AG08396 (cell line): ENCODE measurements around the gene SRGAP1.
A peak's percentile ranks its signal among the peaks of the same experiment; 100 is the strongest.
"Not testable (repeated sequence)": the region's sequence is repeated elsewhere in the genome, so short reads cannot be mapped to it uniquely, and the experiment has no call there.

Source experiments
- DNase-seq: peaks from one replicate; pipeline ENCODE4 v3.0.0; 2012; ENCODE audit warnings: low spot score, mixed read lengths

SRGAP1 gene

DNA sequence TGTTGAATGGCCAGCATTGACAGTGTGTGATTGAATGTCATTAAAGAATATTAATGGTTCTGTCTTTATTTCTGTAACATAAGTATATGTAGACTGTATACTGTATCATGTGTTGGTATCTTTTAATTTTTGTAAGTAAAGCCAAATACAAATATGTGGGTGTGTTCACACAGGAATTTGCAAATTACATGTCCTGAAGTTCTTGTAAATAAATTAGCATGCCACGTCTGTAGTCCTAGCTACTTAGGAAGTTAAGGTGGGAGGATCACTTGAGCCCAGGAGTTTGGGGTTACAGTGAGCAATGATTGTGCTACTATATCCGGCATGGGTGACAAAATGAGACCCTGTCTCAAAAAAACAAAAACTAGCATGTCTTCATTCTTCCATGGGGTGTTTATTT, 278.5 kb downstream of the SRGAP1 start:
- DNase-seq, result no peak

DNA sequence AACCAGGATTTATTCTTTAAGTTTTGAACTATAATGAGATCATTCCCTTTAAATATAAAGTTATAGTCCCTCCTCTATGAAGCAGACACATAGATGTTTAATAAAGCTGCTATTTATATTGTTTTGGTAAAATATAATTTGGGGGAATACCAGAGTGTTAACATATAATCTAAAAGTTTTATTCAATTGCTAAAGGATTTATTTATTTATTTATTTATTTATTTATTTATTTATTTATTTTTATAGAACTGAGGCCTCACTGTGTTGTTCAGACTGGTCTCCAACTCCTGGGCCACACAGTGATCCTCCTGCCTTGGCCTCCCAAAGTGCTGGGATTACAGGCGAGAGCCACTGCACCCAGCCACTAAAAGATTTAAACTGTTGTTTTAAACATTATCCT, 278.9 kb downstream of the SRGAP1 start:
- no peak for DNase-seq

DNA sequence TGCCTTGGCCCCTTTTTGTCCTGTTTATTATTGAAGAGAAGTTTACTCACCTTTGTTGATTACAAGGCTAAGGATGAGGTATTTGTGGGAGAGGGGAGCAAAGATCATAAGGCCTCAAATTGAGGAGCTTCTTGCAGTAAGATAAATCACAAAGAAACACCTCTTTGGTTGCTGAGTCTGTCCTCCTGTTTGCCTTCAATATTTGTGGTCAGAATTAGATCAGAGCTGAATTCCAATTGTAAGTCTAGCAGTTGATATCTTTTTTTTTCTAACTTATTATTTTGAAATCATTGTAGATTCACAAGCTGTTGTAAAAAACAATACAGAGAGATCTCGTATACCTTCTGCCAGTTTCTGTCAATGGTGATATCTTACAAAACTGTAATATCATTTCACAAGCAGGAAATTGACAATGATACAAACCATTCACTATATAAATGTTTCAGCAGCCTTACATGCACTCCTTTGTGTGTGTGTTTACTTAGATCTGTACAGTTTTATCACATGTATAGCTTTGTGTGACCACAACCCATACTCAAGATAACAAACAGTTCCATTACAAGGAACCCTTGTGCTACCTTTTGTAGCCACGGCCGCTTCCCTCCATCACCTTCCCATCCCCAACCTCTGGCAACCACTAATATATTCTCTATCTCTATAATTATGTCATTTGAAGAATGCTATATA, 280.2 kb downstream of the SRGAP1 start:
- no peak for DNase-seq

- DNase-seq, result no peak
Measured at GRCh38 chr12:64125913-64126312, 281.4 kb downstream of the SRGAP1 start.

- DNase-seq, result no peak
Measured at GRCh38 chr12:64127811-64128210, 283.3 kb downstream of the SRGAP1 start.

GRCh38 chr12:64128366-64128765, 283.9 kb downstream of the SRGAP1 start:
- no peak for DNase-seq

DNA sequence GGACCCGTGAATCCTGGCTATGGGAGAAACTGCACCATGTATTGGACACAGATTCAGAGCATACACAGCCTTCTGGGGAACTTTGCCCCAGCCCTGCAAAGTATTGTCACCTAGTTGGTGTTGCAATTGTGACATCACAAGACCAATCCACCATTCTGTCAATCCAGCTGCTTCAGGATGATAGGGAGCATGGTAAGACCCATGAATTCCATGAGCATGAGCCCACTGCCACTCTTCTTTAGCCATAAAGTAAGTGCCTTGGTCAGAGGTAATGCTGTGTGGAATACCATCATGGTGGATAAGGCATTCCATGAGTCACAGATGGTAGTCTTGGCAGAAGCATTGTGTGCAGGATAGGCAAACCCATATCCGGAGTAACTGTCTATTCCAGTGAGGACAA, 286.0 kb downstream of the SRGAP1 start:
- not testable (repeated sequence) for DNase-seq

GRCh38 chr12:64131456-64131855, 287.0 kb downstream of the SRGAP1 start:
- DNase-seq, result not testable (repeated sequence)

- DNase-seq, result not testable (repeated sequence)
Measured at GRCh38 chr12:64132672-64133071, 288.2 kb downstream of the SRGAP1 start.

GRCh38 chr12:64137117-64137516, 292.6 kb downstream of the SRGAP1 start:
- DNase-seq, result no peak

DNA sequence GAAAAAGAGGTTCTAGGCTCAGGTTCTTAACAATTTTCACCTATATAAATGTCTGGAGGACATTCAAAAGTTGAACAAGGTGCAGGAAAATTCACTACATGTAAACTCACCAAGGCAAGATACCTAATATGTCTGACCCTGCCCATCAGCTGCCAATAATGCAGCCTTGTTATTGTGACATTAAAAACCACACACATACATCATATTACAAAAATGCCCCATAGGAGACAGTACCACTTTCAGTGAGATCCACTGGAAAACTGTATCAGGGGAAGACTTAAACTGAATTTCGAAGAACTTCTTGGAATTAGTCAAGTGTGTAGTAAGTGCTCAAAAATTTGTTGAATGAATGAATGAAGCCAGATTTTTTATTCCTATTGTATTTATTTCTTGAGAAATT, 294.5 kb downstream of the SRGAP1 start:
- no peak for DNase-seq

DNA sequence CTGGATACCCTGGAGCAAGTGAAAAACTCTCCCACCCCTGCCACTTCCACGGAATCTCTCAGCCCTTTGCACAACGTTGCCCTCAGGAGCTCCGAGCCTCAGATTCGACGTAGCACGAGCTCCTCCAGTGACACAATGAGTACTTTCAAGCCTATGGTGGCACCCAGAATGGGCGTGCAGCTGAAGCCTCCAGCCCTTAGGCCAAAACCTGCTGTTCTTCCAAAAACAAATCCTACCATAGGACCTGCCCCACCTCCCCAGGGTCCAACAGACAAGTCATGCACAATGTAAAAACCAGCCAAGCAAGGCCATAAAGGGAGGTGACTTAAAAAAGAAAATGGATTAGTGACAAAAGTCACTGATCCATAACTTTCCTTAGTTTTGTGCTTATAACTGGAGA, 297.9 kb downstream of the SRGAP1 start:
- no peak for DNase-seq

DNA sequence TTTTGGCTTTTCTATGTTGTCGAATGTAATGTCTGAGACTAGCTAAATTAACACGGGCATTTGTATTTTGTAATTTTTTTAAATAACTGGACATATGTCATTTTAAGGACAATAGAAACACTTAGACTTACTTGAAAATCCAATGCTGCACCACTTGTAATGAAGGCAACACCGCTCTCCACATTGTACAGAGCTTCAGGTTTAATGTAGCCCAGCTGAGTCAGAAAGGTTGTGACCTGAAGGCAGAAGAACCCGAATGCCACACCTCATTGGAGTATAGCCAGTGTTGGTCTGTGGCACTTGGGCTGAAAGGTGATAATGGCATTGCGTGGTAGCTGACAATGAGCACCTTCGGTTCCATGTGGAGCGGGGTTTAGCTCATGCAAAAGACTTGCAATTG, 298.3 kb downstream of the SRGAP1 start:
- no peak for DNase-seq

GRCh38 chr12:64145226-64145625, 300.7 kb downstream of the SRGAP1 start:
- DNase-seq, result no peak

- no peak for DNase-seq
Measured at GRCh38 chr12:64147011-64147631, 302.6 kb downstream of the SRGAP1 start.

- no peak for DNase-seq
Measured at GRCh38 chr12:64147875-64148274, 303.4 kb downstream of the SRGAP1 start.

DNA sequence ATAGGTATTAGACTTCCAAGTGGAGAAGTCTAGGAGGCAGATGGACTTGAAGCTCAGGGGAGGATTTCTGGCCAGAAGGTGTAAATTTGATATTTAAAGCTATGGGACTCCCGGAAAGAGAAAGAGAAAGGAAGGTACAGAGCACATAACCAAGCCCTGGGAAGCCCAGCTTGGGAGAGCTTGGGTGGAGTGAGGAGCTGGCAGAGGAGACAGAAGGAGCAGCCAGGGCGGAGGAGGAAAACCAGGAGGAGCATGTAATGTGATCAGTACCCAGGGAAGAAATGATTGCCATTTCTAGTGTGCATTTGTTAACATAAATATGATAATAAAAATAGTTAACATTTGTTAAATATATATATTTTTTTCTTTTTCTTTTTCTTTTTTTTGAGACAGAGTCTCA, 310.2 kb downstream of the SRGAP1 start:
- DNase-seq, result no peak

- no peak for DNase-seq
Measured at GRCh38 chr12:64157110-64157509, 312.6 kb downstream of the SRGAP1 start.

GRCh38 chr12:64160021-64160710, 315.7 kb downstream of the SRGAP1 start:
- DNase-seq, result no peak

DNA sequence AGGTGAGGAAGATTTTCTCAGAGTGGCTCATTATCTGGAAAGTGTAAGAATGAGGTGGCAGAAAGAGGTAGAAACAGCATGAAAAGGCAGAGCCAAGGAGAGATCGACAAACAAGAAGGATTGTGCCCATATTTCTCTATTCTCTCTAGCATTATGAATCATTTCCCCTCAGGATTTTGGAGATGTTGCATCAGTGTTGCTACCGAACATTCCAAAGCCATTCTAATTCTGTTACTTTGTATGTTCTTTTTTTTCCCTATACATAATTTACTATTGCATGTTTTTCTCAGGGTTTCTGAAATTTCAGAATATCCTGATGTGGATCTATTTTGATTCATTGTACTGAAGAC, 316.2 kb downstream of the SRGAP1 start:
- DNase-seq, result peak; percentile 36

GRCh38 chr12:64166606-64167005, 322.1 kb downstream of the SRGAP1 start:
- not testable (repeated sequence) for DNase-seq

DNA sequence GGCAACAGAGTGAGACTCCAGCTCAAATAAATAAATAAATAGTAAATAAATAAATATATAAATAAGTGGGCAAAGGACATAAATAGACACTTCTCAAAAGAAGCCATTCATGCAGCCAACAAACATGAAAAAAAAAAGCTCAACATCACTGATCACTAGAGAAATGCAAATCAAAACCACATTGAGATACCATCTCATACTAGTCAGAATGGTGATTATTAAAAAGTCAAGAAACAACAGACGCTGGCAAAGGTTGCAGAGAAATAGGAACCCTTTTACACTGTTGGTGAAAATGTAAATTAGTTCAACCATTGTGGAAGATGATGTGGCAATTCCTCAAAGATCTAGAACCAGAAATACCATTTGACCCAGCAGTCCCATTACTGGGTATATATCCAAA, 322.5 kb downstream of the SRGAP1 start:
- DNase-seq, result not testable (repeated sequence)

- DNase-seq, result no peak
Measured at GRCh38 chr12:64170024-64170423, 325.5 kb downstream of the SRGAP1 start.
